Panc1 (cell line): Measurements from ENCODE around the gene HDAC1. TPM values are rescaled to one million over a fixed set of nuclear protein-coding genes. Genes with fewer than 3 reads are reported as not detected.

Experiments
- ATAC-seq: fragments of 200-7000 bp; cut with Tn5 transposase; 2 replicates; pipeline ENCODE4 v1.9.1; 2020; ENCODE audit warnings: mild to moderate bottlenecking, moderate library complexity
- BruUV-seq: library from RNA; stranded (reverse); fragments of 400-500 nt; replicated peaks from 2 replicates; lab custom pipeline; 2021; lab: Mats Ljungman, UMichigan
- CTCF ChIA-PET: fragments of 300-600 bp; sonication (Branson Sonifier 250); formaldehyde crosslinking; loops from one replicate; lab custom pipeline; 2022; ENCODE audit warnings: antibody characterized with exemption; lab: Charles Lee
- POLR2A ChIA-PET: fragments of 300-600 bp; sonication (Branson Sonifier 250); formaldehyde crosslinking; loops from one replicate; lab custom pipeline; 2022; ENCODE audit warnings: antibody characterized with exemption; lab: Charles Lee
- DNase-seq: peaks from one replicate; pipeline ENCODE4 v3.0.0-alpha.2; 2010; ENCODE audit warnings: low read depth, low spot score
- H3K27ac ChIP-seq: 2 replicates; pipeline ENCODE4 v1.5.1; 2011; ENCODE audit warnings: mild to moderate bottlenecking, low read length, inconsistent platforms
- H3K27me3 ChIP-seq: fragments of 200-500 bp; sonication (Bioruptor generic); 2 replicates; pipeline ENCODE4 v1.6.0; 2014; ENCODE audit warnings: low read length, inconsistent platforms; ENCODE audit not compliant: control insufficient read depth, insufficient read depth
- H3K36me3 ChIP-seq: fragments of 200-500 bp; sonication (Bioruptor generic); 2 replicates; pipeline ENCODE4 v1.5.1; 2014; ENCODE audit warnings: inconsistent platforms, mild to moderate bottlenecking, low read length, moderate library complexity; ENCODE audit not compliant: control insufficient read depth, insufficient read depth
- H3K4me1 ChIP-seq: 2 replicates; pipeline ENCODE4 v1.5.1; 2011; ENCODE audit warnings: inconsistent platforms, mild to moderate bottlenecking, low read length, moderate library complexity; ENCODE audit not compliant: control insufficient read depth, insufficient read depth
- H3K4me3 ChIP-seq, 2 experiments: 2 replicates each; pipeline ENCODE4 v1.5.1; 2011 to 2012; ENCODE audit warnings: low read depth in 2 of 2, low read length in 2 of 2, mild to moderate bottlenecking in 2 of 2, inconsistent platforms in 1 of 2, moderate library complexity in 1 of 2
- H3K9me3 ChIP-seq: fragments of 200-500 bp; sonication (Bioruptor generic); 2 replicates; pipeline ENCODE4 v1.5.1; 2014; ENCODE audit warnings: low read depth, mild to moderate bottlenecking, inconsistent platforms, low read length, moderate library complexity; ENCODE audit not compliant: control insufficient read depth, insufficient read depth
- POLR2AphosphoS5 ChIP-seq: IDR thresholded peaks from 2 replicates; pipeline ENCODE4 v1.6.1; 2012; ENCODE audit warnings: mild to moderate bottlenecking, low read depth, low read length, moderate library complexity
- SIN3A ChIP-seq: IDR thresholded peaks from 2 replicates; pipeline ENCODE4 v1.6.1; 2012; ENCODE audit warnings: low read depth, mild to moderate bottlenecking, low read length, moderate library complexity, borderline replicate concordance; ENCODE audit not compliant: insufficient read depth
- TCF7L2 ChIP-seq: IDR thresholded peaks from 2 replicates; pipeline ENCODE4 v1.6.1; 2011; ENCODE audit warnings: mild to moderate bottlenecking, low read depth, low read length, inconsistent platforms
- in situ Hi-C: cut with HindIII; loops from 2 replicates; pipeline ENCODE4 v1.10.0; 2016; ENCODE audit warnings: low sequenced_read_pairs, low pct_unique_long_range_greater_than_20kb
- intact Hi-C: fragments of 100-400 bp; cut with micrococcal nuclease; formaldehyde crosslinking; loops from one replicate; pipeline ENCODE4 v1.10.0; 2022; ENCODE audit not compliant: unreplicated experiment
- total RNA-seq: library from RNA; stranded (reverse); gene quantifications from one replicate; pipeline ENCODE4 v1.2.1, GENCODE V29; 2021; ENCODE audit not compliant: unreplicated experiment
- TF ChIP-seq, protein P1 (sequence below), 2 experiments: IDR thresholded peaks; 2 replicates each; pipeline ENCODE4 v1.6.1; 2011 to 2012; ENCODE audit warnings: low read depth in 2 of 2, control low read depth in 1 of 2, low read length in 1 of 2, mild to moderate bottlenecking in 1 of 2, moderate library complexity in 1 of 2; ENCODE audit not compliant: insufficient read depth in 1 of 2
- TF ChIP-seq, protein P2 (sequence below): fragments of 450-650 bp; IDR thresholded peaks from 2 replicates; pipeline ENCODE4 v1.5.1; 2017; ENCODE audit warnings: mild to moderate bottlenecking

HDAC1 gene
- total RNA-seq, 1 experiment from 2014 or later: 256 TPM

- no TSS peak for BruUV-seq
- intact Hi-C loops: no loop called here
- in situ Hi-C loops: no loop called here
- H3K4me1 ChIP-seq: peaks cover 9% of the 10 kb centered on the region; the same call in 1 of the 2 replicates
- no peaks in the 10 kb centered on the region for H3K36me3 ChIP-seq
- no peak overlapping the region for H3K27ac ChIP-seq
- ATAC-seq: no peak
- no peak for DNase-seq
- ChIA-PET CTCF (interaction anchor here (0.6 kb wide), 1 partner anchor 61 kb away, joined by 4 read pairs; the partner anchor contains the start of gene HDAC1), POLR2A (interaction anchor here (0.6 to 0.7 kb wide), 2 partner anchors 17 to 119 kb away, joined by 3 to 5 read pairs; partner anchors contain the start of gene MARCKSL1)
- H3K9me3 ChIP-seq: no peaks in the 10 kb centered on the region
- H3K27me3 ChIP-seq: no peaks in the 10 kb centered on the region
- no peak overlapping the region for H3K4me3 ChIP-seq
- TF ChIP-seq, protein P1, sequence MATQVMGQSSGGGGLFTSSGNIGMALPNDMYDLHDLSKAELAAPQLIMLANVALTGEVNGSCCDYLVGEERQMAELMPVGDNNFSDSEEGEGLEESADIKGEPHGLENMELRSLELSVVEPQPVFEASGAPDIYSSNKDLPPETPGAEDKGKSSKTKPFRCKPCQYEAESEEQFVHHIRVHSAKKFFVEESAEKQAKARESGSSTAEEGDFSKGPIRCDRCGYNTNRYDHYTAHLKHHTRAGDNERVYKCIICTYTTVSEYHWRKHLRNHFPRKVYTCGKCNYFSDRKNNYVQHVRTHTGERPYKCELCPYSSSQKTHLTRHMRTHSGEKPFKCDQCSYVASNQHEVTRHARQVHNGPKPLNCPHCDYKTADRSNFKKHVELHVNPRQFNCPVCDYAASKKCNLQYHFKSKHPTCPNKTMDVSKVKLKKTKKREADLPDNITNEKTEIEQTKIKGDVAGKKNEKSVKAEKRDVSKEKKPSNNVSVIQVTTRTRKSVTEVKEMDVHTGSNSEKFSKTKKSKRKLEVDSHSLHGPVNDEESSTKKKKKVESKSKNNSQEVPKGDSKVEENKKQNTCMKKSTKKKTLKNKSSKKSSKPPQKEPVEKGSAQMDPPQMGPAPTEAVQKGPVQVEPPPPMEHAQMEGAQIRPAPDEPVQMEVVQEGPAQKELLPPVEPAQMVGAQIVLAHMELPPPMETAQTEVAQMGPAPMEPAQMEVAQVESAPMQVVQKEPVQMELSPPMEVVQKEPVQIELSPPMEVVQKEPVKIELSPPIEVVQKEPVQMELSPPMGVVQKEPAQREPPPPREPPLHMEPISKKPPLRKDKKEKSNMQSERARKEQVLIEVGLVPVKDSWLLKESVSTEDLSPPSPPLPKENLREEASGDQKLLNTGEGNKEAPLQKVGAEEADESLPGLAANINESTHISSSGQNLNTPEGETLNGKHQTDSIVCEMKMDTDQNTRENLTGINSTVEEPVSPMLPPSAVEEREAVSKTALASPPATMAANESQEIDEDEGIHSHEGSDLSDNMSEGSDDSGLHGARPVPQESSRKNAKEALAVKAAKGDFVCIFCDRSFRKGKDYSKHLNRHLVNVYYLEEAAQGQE (IDR thresholded peaks at IDR 0.05; ENCODE audit: insufficient read depth in 1 of 2, low read depth in 2 of 2, low read length in 1 of 2): no peak
- TF ChIP-seq SIN3A (no peak), TCF7L2 (no peak), POLR2AphosphoS5 (no peak)
- TF ChIP-seq, protein P2, sequence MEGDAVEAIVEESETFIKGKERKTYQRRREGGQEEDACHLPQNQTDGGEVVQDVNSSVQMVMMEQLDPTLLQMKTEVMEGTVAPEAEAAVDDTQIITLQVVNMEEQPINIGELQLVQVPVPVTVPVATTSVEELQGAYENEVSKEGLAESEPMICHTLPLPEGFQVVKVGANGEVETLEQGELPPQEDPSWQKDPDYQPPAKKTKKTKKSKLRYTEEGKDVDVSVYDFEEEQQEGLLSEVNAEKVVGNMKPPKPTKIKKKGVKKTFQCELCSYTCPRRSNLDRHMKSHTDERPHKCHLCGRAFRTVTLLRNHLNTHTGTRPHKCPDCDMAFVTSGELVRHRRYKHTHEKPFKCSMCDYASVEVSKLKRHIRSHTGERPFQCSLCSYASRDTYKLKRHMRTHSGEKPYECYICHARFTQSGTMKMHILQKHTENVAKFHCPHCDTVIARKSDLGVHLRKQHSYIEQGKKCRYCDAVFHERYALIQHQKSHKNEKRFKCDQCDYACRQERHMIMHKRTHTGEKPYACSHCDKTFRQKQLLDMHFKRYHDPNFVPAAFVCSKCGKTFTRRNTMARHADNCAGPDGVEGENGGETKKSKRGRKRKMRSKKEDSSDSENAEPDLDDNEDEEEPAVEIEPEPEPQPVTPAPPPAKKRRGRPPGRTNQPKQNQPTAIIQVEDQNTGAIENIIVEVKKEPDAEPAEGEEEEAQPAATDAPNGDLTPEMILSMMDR: no peak
These were observed 61.0 kb downstream of the HDAC1 start for GRCh38 chr1:32352831-32353383.

- H3K27ac ChIP-seq: no peak overlapping the region
These were observed 61.5 kb downstream of the HDAC1 start for GRCh38 chr1:32353431-32353830.

More at GRCh38 chr1:32353431-32353830, 61.5 kb downstream of the HDAC1 start:
- ATAC-seq: no peak
- no peak for DNase-seq
- Histone ChIP-seq H3K9me3 (no peaks in the 10 kb centered on the region), H3K4me1 (peaks cover 9% of the 10 kb centered on the region; the same call in 1 of the 2 replicates), H3K36me3 (no peaks in the 10 kb centered on the region), H3K27me3 (no peaks in the 10 kb centered on the region), H3K4me3 (no peak overlapping the region)
- intact Hi-C loops: no loop called here
- TF ChIP-seq POLR2AphosphoS5 (no peak), TCF7L2 (no peak), SIN3A (no peak)
- TF ChIP-seq, protein P2: no peak
- in situ Hi-C loops: no loop called here
- POLR2A ChIA-PET: interaction anchor here (0.7 kb wide), 1 partner anchor 17 kb away, joined by 3 read pairs; the partner anchor contains the start of gene MARCKSL1
- TSS peak; percentile 33 for BruUV-seq
- CTCF ChIA-PET: no interaction called here
